ENCODE data around the gene ADAMTSL3. TPM values are rescaled to one million over a fixed set of nuclear protein-coding genes. Genes with fewer than 3 reads are reported as not detected.

Gene ADAMTSL3
- total RNA-seq, 1 donor from 2014 or later = 22.2 TPM

- no peak for DNase-seq (ENCODE audit: low read depth in 2 of 2)
These were observed 212.8 kb downstream of the ADAMTSL3 start for GRCh38 chr15:83866692-83867091.

GRCh38 chr15:83869341-83869740, 215.4 kb downstream of the ADAMTSL3 start:
- DNase-seq (ENCODE audit: low read depth in 2 of 2) = no peak

GRCh38 chr15:83871808-83872559, 218.1 kb downstream of the ADAMTSL3 start:
- DNase-seq (ENCODE audit: low read depth in 2 of 2) = peak; percentile 14 to 34

GRCh38 chr15:83873966-83874365, 220.0 kb downstream of the ADAMTSL3 start:
- no peak for DNase-seq (ENCODE audit: low read depth in 2 of 2)

GRCh38 chr15:83880529-83880928, 226.6 kb downstream of the ADAMTSL3 start:
- DNase-seq (ENCODE audit: low read depth in 2 of 2) = no peak

GRCh38 chr15:83881156-83881555, 227.2 kb downstream of the ADAMTSL3 start:
- no peak for DNase-seq (ENCODE audit: low read depth in 2 of 2)

- no peak for DNase-seq (ENCODE audit: low read depth in 2 of 2)
These were observed 232.4 kb downstream of the ADAMTSL3 start for GRCh38 chr15:83886321-83886720.

GRCh38 chr15:83887404-83887803, 233.5 kb downstream of the ADAMTSL3 start:
- no peak for DNase-seq (ENCODE audit: low read depth in 2 of 2)

GRCh38 chr15:83887961-83888360, 234.0 kb downstream of the ADAMTSL3 start:
- DNase-seq (ENCODE audit: low read depth in 2 of 2) = no peak

GRCh38 chr15:83889995-83890394, 236.1 kb downstream of the ADAMTSL3 start:
- DNase-seq (ENCODE audit: low read depth in 2 of 2) = peak; percentile 32 to 41

- peak; percentile 81 to 86 for DNase-seq (ENCODE audit: low read depth in 2 of 2)
These were observed 236.7 kb downstream of the ADAMTSL3 start for GRCh38 chr15:83890587-83890986.

- DNase-seq (ENCODE audit: low read depth in 2 of 2) = no peak
These were observed 238.6 kb downstream of the ADAMTSL3 start for GRCh38 chr15:83892498-83892897.

- no peak for DNase-seq (ENCODE audit: low read depth in 2 of 2)
These were observed 239.4 kb downstream of the ADAMTSL3 start for GRCh38 chr15:83893308-83893707.

- DNase-seq (ENCODE audit: low read depth in 2 of 2) = no peak
These were observed 243.1 kb downstream of the ADAMTSL3 start for GRCh38 chr15:83897037-83897436.

- DNase-seq (ENCODE audit: low read depth in 2 of 2) = no peak
These were observed 244.4 kb downstream of the ADAMTSL3 start for GRCh38 chr15:83898361-83898760.

- no peak for DNase-seq (ENCODE audit: low read depth in 2 of 2)
These were observed 245.7 kb downstream of the ADAMTSL3 start for GRCh38 chr15:83899670-83900069.

GRCh38 chr15:83904107-83905040, 250.5 kb downstream of the ADAMTSL3 start:
- no peak for DNase-seq (ENCODE audit: low read depth in 2 of 2)

- no peak for DNase-seq (ENCODE audit: low read depth in 2 of 2)
These were observed 251.8 kb downstream of the ADAMTSL3 start for GRCh38 chr15:83905556-83906273.

- DNase-seq (ENCODE audit: low read depth in 2 of 2) = no peak
These were observed 257.4 kb downstream of the ADAMTSL3 start for GRCh38 chr15:83911345-83911744.

- no peak for DNase-seq (ENCODE audit: low read depth in 2 of 2)
These were observed 258.4 kb downstream of the ADAMTSL3 start for GRCh38 chr15:83912343-83912742.

- DNase-seq (ENCODE audit: low read depth in 2 of 2) = no peak
These were observed 259.2 kb downstream of the ADAMTSL3 start for GRCh38 chr15:83913034-83913632.

Measured in dermis microvascular lymphatic vessel endothelial cell (primary cell).